ENCODE results near the gene PRKCE. TPM values are rescaled to one million over a fixed set of nuclear protein-coding genes. Genes with fewer than 3 reads are reported as not detected.

PRKCE gene
- total RNA-seq, 1 experiment from 2014 or later, result 17.7 TPM

GRCh38 chr2:46143429-46144132, 492.1 kb downstream of the PRKCE start:
- DNase-seq (ENCODE audit: low spot score), result no peak

GRCh38 chr2:46144133-46144800, 492.8 kb downstream of the PRKCE start:
- DNase-seq (ENCODE audit: low spot score), result no peak

- DNase-seq (ENCODE audit: low spot score), result no peak
Measured at GRCh38 chr2:46145017-46145416, 493.5 kb downstream of the PRKCE start.

GRCh38 chr2:46145840-46146239, 494.4 kb downstream of the PRKCE start:
- DNase-seq (ENCODE audit: low spot score), result no peak

- DNase-seq (ENCODE audit: low spot score), result peak; percentile 19
Measured at GRCh38 chr2:46146866-46147502, 495.5 kb downstream of the PRKCE start.

- no peak for DNase-seq (ENCODE audit: low spot score)
Measured at GRCh38 chr2:46147626-46148368, 496.3 kb downstream of the PRKCE start.

GRCh38 chr2:46148369-46148736, 496.9 kb downstream of the PRKCE start:
- DNase-seq (ENCODE audit: low spot score), result no peak

- DNase-seq (ENCODE audit: low spot score), result no peak
Measured at GRCh38 chr2:46150445-46150955, 499.0 kb downstream of the PRKCE start.

GRCh38 chr2:46151577-46151976, 500.1 kb downstream of the PRKCE start:
- peak; percentile 11 for DNase-seq (ENCODE audit: low spot score)

- no peak for DNase-seq (ENCODE audit: low spot score)
Measured at GRCh38 chr2:46153996-46154753, 502.7 kb downstream of the PRKCE start.

- no peak for DNase-seq (ENCODE audit: low spot score)
Measured at GRCh38 chr2:46157072-46157965, 505.8 kb downstream of the PRKCE start.

- DNase-seq (ENCODE audit: low spot score), result no peak
Measured at GRCh38 chr2:46157966-46158310, 506.5 kb downstream of the PRKCE start.

GRCh38 chr2:46158661-46159060, 507.2 kb downstream of the PRKCE start:
- DNase-seq (ENCODE audit: low spot score), result no peak

- no peak for DNase-seq (ENCODE audit: low spot score)
Measured at GRCh38 chr2:46160326-46160725, 508.9 kb downstream of the PRKCE start.

- no peak for DNase-seq (ENCODE audit: low spot score)
Measured at GRCh38 chr2:46161315-46161714, 509.8 kb downstream of the PRKCE start.

- DNase-seq (ENCODE audit: low spot score), result no peak
Measured at GRCh38 chr2:46161911-46162310, 510.4 kb downstream of the PRKCE start.

- DNase-seq (ENCODE audit: low spot score), result no peak
Measured at GRCh38 chr2:46162329-46163097, 511.0 kb downstream of the PRKCE start.

GRCh38 chr2:46163098-46163430, 511.6 kb downstream of the PRKCE start:
- DNase-seq (ENCODE audit: low spot score), result no peak

GRCh38 chr2:46163804-46164528, 512.5 kb downstream of the PRKCE start:
- peak; percentile 67 for DNase-seq (ENCODE audit: low spot score)
